ENCODE measurements around the gene MAGI2. TPM values are rescaled to one million over a fixed set of nuclear protein-coding genes. Genes with fewer than 3 reads are reported as not detected.

MAGI2 gene
- total RNA-seq, 1 experiment from 2014 or later, result 14.3 TPM

DNA sequence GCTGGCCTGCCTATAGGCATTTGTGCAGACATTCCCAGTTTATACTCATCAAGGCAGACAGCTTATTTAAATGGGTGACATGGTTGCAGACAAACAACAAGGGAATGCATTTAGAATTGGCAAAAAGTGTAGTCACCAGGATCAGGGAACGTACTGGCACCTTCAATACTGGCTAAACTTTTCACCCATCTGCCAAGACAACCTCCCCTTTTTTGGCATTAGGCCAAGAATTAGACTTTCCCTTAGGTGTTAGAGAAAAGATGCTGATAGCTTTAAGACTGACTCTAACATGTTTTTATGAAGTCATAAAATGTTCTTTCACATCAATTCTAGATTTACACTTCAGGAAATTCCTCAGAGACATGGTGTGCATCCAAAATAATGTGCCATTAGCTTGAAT, 1289.0 kb downstream of the MAGI2 start:
- Histone ChIP-seq H3K4me1 (ENCODE audit: insufficient read depth, low read length) (peaks cover 12% of the 10 kb centered on the region; the same call in 1 of the 2 replicates), H2BK120ac (ENCODE audit: low read depth, low read length, poor library complexity, severe bottlenecking) (no peak overlapping the region), H3K9ac (ENCODE audit: extremely low read depth, insufficient read length, low read length) (no peak overlapping the region), H2AFZ (ENCODE audit: low read length) (no peak overlapping the region), H3K56ac (ENCODE audit: insufficient read length, low read depth, low read length) (no peak overlapping the region), H3K18ac (ENCODE audit: insufficient read length, low read depth, low read length) (no peak overlapping the region), H4K20me1 (ENCODE audit: control insufficient read depth, insufficient read depth, insufficient read length) (no peaks in the 10 kb centered on the region), H3K27me3 (ENCODE audit: insufficient read depth, low read length) (no peaks in the 10 kb centered on the region), H2AK5ac (ENCODE audit: insufficient read length, low read length) (no peak overlapping the region), H3K23me2 (ENCODE audit: insufficient read length, low read depth, low read length, poor library complexity, severe bottlenecking) (no peaks in the 10 kb centered on the region), H3K4me2 (ENCODE audit: insufficient read depth, insufficient read length, low read length) (no peak overlapping the region), H4K91ac (ENCODE audit: insufficient read length, low read depth, low read length) (no peak overlapping the region), H3K9me3 (ENCODE audit: control insufficient read depth, low read depth, low read length) (no peaks in the 10 kb centered on the region), H2BK20ac (ENCODE audit: low read depth, low read length, poor library complexity, severe bottlenecking) (no peak overlapping the region), H2BK15ac (ENCODE audit: low read depth, low read length) (no peak overlapping the region), H4K8ac (replicated peaks; ENCODE audit: insufficient read length, low read depth, low read length) (no peak overlapping the region), H3T11ph (ENCODE audit: low read length) (no peak overlapping the region), H3K4ac (ENCODE audit: low read depth, low read length) (no peak overlapping the region), H3K79me1 (ENCODE audit: insufficient read depth, low read depth, low read length, poor library complexity, severe bottlenecking) (no peaks in the 10 kb centered on the region), H2BK12ac (ENCODE audit: insufficient read length, low read depth, low read length) (no peak overlapping the region), H3K23ac (ENCODE audit: insufficient read length, low read depth, low read length) (no peak overlapping the region), H3K27ac (ENCODE audit: insufficient read length, low read depth, low read length) (no peak overlapping the region), H3K79me2 (ENCODE audit: insufficient read depth, low read length) (no peaks in the 10 kb centered on the region), H3K14ac (ENCODE audit: insufficient read depth, low read length) (no peak overlapping the region), H2BK5ac (ENCODE audit: insufficient read length, low read length) (no peak overlapping the region), H4K5ac (ENCODE audit: insufficient read length, low read depth, low read length) (no peak overlapping the region)
- Mint-ChIP-seq H3K9me3 (no peaks in the 10 kb centered on the region), H3K27me3 (ENCODE audit: low read depth) (no peaks in the 10 kb centered on the region; the same call in 1 of the 2 replicates), H3K27ac (no peak overlapping the region), H3K4me1 (peaks cover 21 to 23% of the 10 kb centered on the region in 2 experiments), H3K4me3 (no peak overlapping the region), H3K36me3 (ENCODE audit: insufficient read depth in 1 of 3, low read depth in 3 of 3) (peaks cover 0 to 9% (median 3%) of the 10 kb centered on the region in 3 experiments; a peak in 3 of 7 replicates)
- no peak for DNase-seq
- WGBS (ENCODE audit: extremely low coverage, insufficient read length, low lambda C conversion rate), result no CpG with 5 or more reads among the region's 1 CpG
- TF ChIP-seq, protein P1, sequence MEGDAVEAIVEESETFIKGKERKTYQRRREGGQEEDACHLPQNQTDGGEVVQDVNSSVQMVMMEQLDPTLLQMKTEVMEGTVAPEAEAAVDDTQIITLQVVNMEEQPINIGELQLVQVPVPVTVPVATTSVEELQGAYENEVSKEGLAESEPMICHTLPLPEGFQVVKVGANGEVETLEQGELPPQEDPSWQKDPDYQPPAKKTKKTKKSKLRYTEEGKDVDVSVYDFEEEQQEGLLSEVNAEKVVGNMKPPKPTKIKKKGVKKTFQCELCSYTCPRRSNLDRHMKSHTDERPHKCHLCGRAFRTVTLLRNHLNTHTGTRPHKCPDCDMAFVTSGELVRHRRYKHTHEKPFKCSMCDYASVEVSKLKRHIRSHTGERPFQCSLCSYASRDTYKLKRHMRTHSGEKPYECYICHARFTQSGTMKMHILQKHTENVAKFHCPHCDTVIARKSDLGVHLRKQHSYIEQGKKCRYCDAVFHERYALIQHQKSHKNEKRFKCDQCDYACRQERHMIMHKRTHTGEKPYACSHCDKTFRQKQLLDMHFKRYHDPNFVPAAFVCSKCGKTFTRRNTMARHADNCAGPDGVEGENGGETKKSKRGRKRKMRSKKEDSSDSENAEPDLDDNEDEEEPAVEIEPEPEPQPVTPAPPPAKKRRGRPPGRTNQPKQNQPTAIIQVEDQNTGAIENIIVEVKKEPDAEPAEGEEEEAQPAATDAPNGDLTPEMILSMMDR (conservative IDR thresholded peaks at IDR 0.05), result no peak
